Smooth muscle cell (in vitro differentiated cells): ENCODE measurements around the gene ZC3H18. TPM values are rescaled to one million over a fixed set of nuclear protein-coding genes. Genes with fewer than 3 reads are reported as not detected.

Experiments used
- DNase-seq: peaks from one replicate; lab custom pipeline; 2025; ENCODE audit not compliant: unreplicated experiment; lab: John Stamatoyannopoulos, UW
- H2AFZ ChIP-seq: fragments of 200-600 bp; sonication (generic); 2 replicates; pipeline ENCODE4 v1.6.0; 2016; ENCODE audit warnings: antibody characterized with exemption, low read depth, mild to moderate bottlenecking
- H3F3A ChIP-seq: fragments of 200-600 bp; sonication (generic); 2 replicates; pipeline ENCODE4 v1.6.0; 2017; ENCODE audit warnings: antibody characterized with exemption, low read depth
- H3K27ac ChIP-seq: fragments of 200-600 bp; sonication (generic); 2 replicates; pipeline ENCODE4 v1.5.1; 2016; ENCODE audit warnings: low read depth, mild to moderate bottlenecking
- H3K27me3 ChIP-seq: fragments of 200-600 bp; sonication (generic); 2 replicates; pipeline ENCODE4 v1.6.1; 2016; ENCODE audit warnings: low read depth, mild to moderate bottlenecking
- H3K36me3 ChIP-seq: fragments of 200-600 bp; sonication (generic); 2 replicates; pipeline ENCODE4 v1.5.1; 2016; ENCODE audit warnings: low read depth
- H3K4me1 ChIP-seq: fragments of 200-600 bp; sonication (generic); 2 replicates; pipeline ENCODE4 v1.5.1; 2016; ENCODE audit warnings: low read depth
- H3K4me2 ChIP-seq: fragments of 200-600 bp; sonication (generic); 2 replicates; pipeline ENCODE4 v1.6.0; 2016; ENCODE audit warnings: mild to moderate bottlenecking
- H3K4me3 ChIP-seq: fragments of 200-600 bp; sonication (generic); 2 replicates; pipeline ENCODE4 v1.5.1; 2016; ENCODE audit warnings: mild to moderate bottlenecking
- H3K79me2 ChIP-seq: fragments of 200-600 bp; sonication (generic); 2 replicates; pipeline ENCODE4 v1.6.0; 2016; ENCODE audit warnings: low read depth, mild to moderate bottlenecking
- H3K9ac ChIP-seq: fragments of 200-600 bp; sonication (generic); 2 replicates; pipeline ENCODE4 v1.6.0; 2016; ENCODE audit warnings: low read depth
- H3K9me3 ChIP-seq: fragments of 200-600 bp; sonication (generic); replicated peaks from 2 replicates; pipeline ENCODE4 v1.5.1; 2016; ENCODE audit warnings: low read depth
- H4K20me1 ChIP-seq: fragments of 200-600 bp; sonication (generic); 2 replicates; pipeline ENCODE4 v1.6.0; 2016; ENCODE audit warnings: low read depth
- WGBS: methylation state at CpG from one replicate; pipeline ENCODE4 v1.1.7; 2016; ENCODE audit warnings: low lambda C conversion rate; 5-methylcytosine and 5-hydroxymethylcytosine counted together
- polyA plus RNA-seq: library from polyadenylated mRNA; unstranded; fragments of >200 nt; fragmentation: Nextera tagmentation; extraction: Ambion mirVana; gene quantifications from 2 replicates; pipeline ENCODE4 v1.2.1, GENCODE V29; 2016
- total RNA-seq: library from RNA; depleted of rRNA; stranded (reverse); fragments of >200 nt; gene quantifications from 2 replicates; pipeline ENCODE4 v1.2.3, GENCODE V29; 2014
- TF ChIP-seq, protein P1 (sequence below): fragments of 200-600 bp; sonication (generic); IDR thresholded peaks from 2 replicates; pipeline ENCODE4 v1.5.1; 2017; ENCODE audit warnings: borderline replicate concordance, mild to moderate bottlenecking, antibody characterized with exemption; ENCODE audit not compliant: insufficient read depth, poor library complexity, severe bottlenecking

ZC3H18 gene
- total and polyA plus RNA-seq, 2 experiments from 2014 or later = 14.6 to 30.4 TPM

GRCh38 chr16:88662222-88662842 lies 92.1 kb downstream of the ZC3H18 start:
- 1% methylated on average over 42 of the region's 49 CpGs for WGBS

GRCh38 chr16:88662843-88663606 lies 92.8 kb downstream of the ZC3H18 start, which contains the start of gene MVD:
Gene MVD, minus strand, starts transcription at chr16:88663091. Its CDS starts 11 bp downstream, at chr16:88663080.
- peak within 1 kb of the TSS; percentile 85 for H3K4me3 ChIP-seq
- H3K9ac ChIP-seq = peak within 1 kb of the TSS; percentile 95
- H3K27ac ChIP-seq = peak within 1 kb of the TSS; percentile 85
- H3K36me3 ChIP-seq = no peaks in the 10 kb centered on the region
- no peaks in the 10 kb centered on the region for H3K9me3 ChIP-seq
- peaks cover 42% of the 10 kb centered on the region for H4K20me1 ChIP-seq
- H3K79me2 ChIP-seq = peaks cover 55% of the 10 kb centered on the region
- no peaks in the 10 kb centered on the region for H3F3A ChIP-seq
- H3K4me2 ChIP-seq = peak within 1 kb of the TSS; percentile 100
- peak; percentile 87 for DNase-seq
- peak within 1 kb of the TSS; percentile 90 for H2AFZ ChIP-seq
- H3K27me3 ChIP-seq = no peaks in the 10 kb centered on the region
- under 1% methylated on average over 68 of the region's 88 CpGs for WGBS
- TF ChIP-seq, protein P1, sequence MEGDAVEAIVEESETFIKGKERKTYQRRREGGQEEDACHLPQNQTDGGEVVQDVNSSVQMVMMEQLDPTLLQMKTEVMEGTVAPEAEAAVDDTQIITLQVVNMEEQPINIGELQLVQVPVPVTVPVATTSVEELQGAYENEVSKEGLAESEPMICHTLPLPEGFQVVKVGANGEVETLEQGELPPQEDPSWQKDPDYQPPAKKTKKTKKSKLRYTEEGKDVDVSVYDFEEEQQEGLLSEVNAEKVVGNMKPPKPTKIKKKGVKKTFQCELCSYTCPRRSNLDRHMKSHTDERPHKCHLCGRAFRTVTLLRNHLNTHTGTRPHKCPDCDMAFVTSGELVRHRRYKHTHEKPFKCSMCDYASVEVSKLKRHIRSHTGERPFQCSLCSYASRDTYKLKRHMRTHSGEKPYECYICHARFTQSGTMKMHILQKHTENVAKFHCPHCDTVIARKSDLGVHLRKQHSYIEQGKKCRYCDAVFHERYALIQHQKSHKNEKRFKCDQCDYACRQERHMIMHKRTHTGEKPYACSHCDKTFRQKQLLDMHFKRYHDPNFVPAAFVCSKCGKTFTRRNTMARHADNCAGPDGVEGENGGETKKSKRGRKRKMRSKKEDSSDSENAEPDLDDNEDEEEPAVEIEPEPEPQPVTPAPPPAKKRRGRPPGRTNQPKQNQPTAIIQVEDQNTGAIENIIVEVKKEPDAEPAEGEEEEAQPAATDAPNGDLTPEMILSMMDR = no peak
- H3K4me1 ChIP-seq = peaks cover 5% of the 10 kb centered on the region

More at GRCh38 chr16:88662222-88662842, 92.1 kb downstream of the ZC3H18 start:
- Histone ChIP-seq H3K27ac (peak overlapping the region; percentile 85), H3K79me2 (peaks cover 55% of the 10 kb centered on the region), H4K20me1 (peaks cover 49% of the 10 kb centered on the region), H3K9me3 (no peaks in the 10 kb centered on the region), H3K4me2 (peak overlapping the region; percentile 100), H3K4me1 (peaks cover 5% of the 10 kb centered on the region), H3K36me3 (no peaks in the 10 kb centered on the region), H3K9ac (peak overlapping the region; percentile 95), H3K4me3 (peak overlapping the region; percentile 85), H2AFZ (peak overlapping the region; percentile 90), H3K27me3 (no peaks in the 10 kb centered on the region), H3F3A (no peaks in the 10 kb centered on the region)
- DNase-seq = no peak
- TF ChIP-seq, protein P1 = no peak

DNA sequence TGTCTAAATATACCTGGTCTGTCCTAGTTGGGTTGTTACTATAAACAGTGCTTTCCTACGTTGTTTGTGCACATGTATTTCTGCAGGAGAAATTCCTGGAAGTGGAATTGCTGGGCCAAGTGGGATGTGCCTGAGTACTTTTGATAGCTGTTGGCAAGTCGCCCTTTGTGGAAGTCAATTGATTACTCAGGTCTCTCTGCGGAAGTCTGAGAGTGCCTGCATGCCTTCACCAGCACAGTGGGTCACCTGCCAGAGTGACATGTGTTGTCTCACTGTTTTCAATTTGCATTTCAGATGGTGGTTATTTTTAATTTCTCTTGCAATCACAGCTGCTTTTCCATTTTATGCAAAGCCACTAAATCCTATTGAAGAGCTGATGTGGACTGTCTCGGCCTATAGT lies 94.9 kb downstream of the ZC3H18 start:
- Histone ChIP-seq H3K79me2 (peaks cover 39% of the 10 kb centered on the region), H2AFZ (no peak overlapping the region), H4K20me1 (peaks cover 22% of the 10 kb centered on the region), H3K9ac (no peak overlapping the region), H3K27ac (no peak overlapping the region), H3K36me3 (no peaks in the 10 kb centered on the region), H3K4me2 (no peak overlapping the region), H3K4me3 (no peak overlapping the region), H3K4me1 (peaks cover 5% of the 10 kb centered on the region), H3K9me3 (no peaks in the 10 kb centered on the region), H3F3A (no peaks in the 10 kb centered on the region), H3K27me3 (no peaks in the 10 kb centered on the region)
- 97% methylated on average over 4 of the region's 4 CpGs for WGBS
- DNase-seq = no peak
- TF ChIP-seq, protein P1 = no peak
